ENCODE results near the gene ITM2C. TPM values are rescaled to one million over a fixed set of nuclear protein-coding genes. Genes with fewer than 3 reads are reported as not detected.

The ITM2C gene
- total and polyA plus RNA-seq, 2 of the 8 experiments (the other 6 are each of a cell fraction or from before 2014, with no cell fraction given): 362 to 742 TPM

GRCh38 chr2:230925443-230925878, 60.7 kb downstream of the ITM2C start:
- Histone ChIP-seq H2BK5ac (ENCODE audit: low read depth, low read length) (no peak overlapping the region), H3K4ac (replicated peaks; ENCODE audit: insufficient read length, low read depth, low read length) (no peak overlapping the region), H3K18ac (ENCODE audit: extremely low read depth, low read length) (no peak overlapping the region), H3K9ac (replicated peaks in 1 of 4; ENCODE audit: extremely low read depth in 1 of 4, low read depth in 3 of 4, low read length in 3 of 4) (no peak overlapping the region), H3K9me3 (ENCODE audit: insufficient read depth in 2 of 2, low read depth in 1 of 2, low read length in 1 of 2) (no peaks in the 10 kb centered on the region), H2AFZ (ENCODE audit: low read length) (no peak overlapping the region), H2BK20ac (ENCODE audit: low read length) (no peak overlapping the region), H3K4me3 (ENCODE audit: extremely low read depth in 1 of 4, insufficient read depth in 2 of 4, low read depth in 3 of 4, low read length in 4 of 4) (no peak overlapping the region), H3K79me1 (ENCODE audit: low read depth, low read length) (no peaks in the 10 kb centered on the region), H3K14ac (ENCODE audit: insufficient read length) (no peak overlapping the region), H4K20me1 (replicated peaks in 1 of 2; ENCODE audit: control insufficient read depth in 1 of 2, insufficient read depth in 2 of 2, low read length in 2 of 2) (no peaks in the 10 kb centered on the region), H3K36me3 (ENCODE audit: control insufficient read depth in 2 of 4, insufficient read depth in 4 of 4, low read length in 3 of 4) (no peaks in the 10 kb centered on the region), H3K56ac (replicated peaks; ENCODE audit: insufficient read length, low read depth, low read length) (no peak overlapping the region), H3K23me2 (ENCODE audit: low read depth, low read length) (no peaks in the 10 kb centered on the region), H2AK5ac (ENCODE audit: low read depth, low read length) (no peak overlapping the region), H3K79me2 (ENCODE audit: control insufficient read depth in 1 of 2, insufficient read depth in 2 of 2, low read length in 2 of 2) (no peaks in the 10 kb centered on the region), H3K4me2 (ENCODE audit: insufficient read depth in 1 of 2, low read depth in 2 of 2, low read length in 2 of 2) (no peak overlapping the region), H4K91ac (replicated peaks; ENCODE audit: insufficient read length, low read length) (no peak overlapping the region), H3K4me1 (replicated peaks in 1 of 4; ENCODE audit: control insufficient read depth in 3 of 4, insufficient read depth in 4 of 4, low read length in 3 of 4) (peaks cover 0 to 3% (median 2%) of the 10 kb centered on the region in 4 experiments; a peak in 2 of 7 replicates), H2BK120ac (replicated peaks; ENCODE audit: low read depth, low read length) (no peak overlapping the region), H3K27ac (ENCODE audit: low read depth, low read length) (no peak overlapping the region), H3K23ac (ENCODE audit: insufficient read length) (no peak overlapping the region), H2BK12ac (ENCODE audit: low read depth, low read length) (no peak overlapping the region), H2BK15ac (ENCODE audit: low read length) (no peak overlapping the region), H4K5ac (ENCODE audit: insufficient read length, low read depth, low read length) (no peak overlapping the region), H3K27me3 (replicated peaks in 1 of 4; ENCODE audit: control insufficient read depth in 3 of 4, extremely low read depth in 1 of 4, insufficient read depth in 3 of 4, low read length in 3 of 4) (no peaks in the 10 kb centered on the region), H4K8ac (ENCODE audit: extremely low read depth, insufficient read depth, low read length) (no peak overlapping the region)
- no peak for DNase-seq (ENCODE audit: low read depth in 1 of 2, low spot score in 2 of 2)
- FAIRE-seq: no peak
- ChIA-PET POLR2A (ENCODE audit: partially characterized antibody) (interaction anchor here (1.1 to 1.2 kb wide), 2 partner anchors 61 to 82 kb away, joined by 3 read pairs; no protein-coding TSS in a partner anchor), CTCF (ENCODE audit: partially characterized antibody) (interaction anchor here (0.6 to 15.3 kb wide), 15 partner anchors 13 to 492 kb away, joined by 3 to 332 read pairs (median 5); no protein-coding TSS in a partner anchor)
- WGBS, 2 experiments (ENCODE audit: extremely low coverage in 1 of 2, insufficient coverage in 1 of 2, insufficient read length in 1 of 2, insufficient replicate concordance in 2 of 2, low coverage in 1 of 2, low lambda C conversion rate in 2 of 2, missing lambda C conversion rate in 1 of 2): 90% methylated on average over 9 of the region's 9 CpGs; no CpG with 5 or more reads in 1 of the 2 experiments
- TF ChIP-seq JUND (IDR thresholded peaks at IDR 0.05; ENCODE audit: low read length) (no peak), EZH2 (IDR thresholded peaks at IDR 0.05; ENCODE audit: low read depth, low read length, severe bottlenecking) (no peak), SIX5 (IDR thresholded peaks at IDR 0.05; ENCODE audit: low read depth, low read length) (no peak), GTF2F1 (IDR thresholded peaks at IDR 0.05; ENCODE audit: borderline replicate concordance, low read depth, low read length) (no peak), SIN3A (conservative IDR thresholded peaks at IDR 0.05 in 1 of 2, IDR thresholded peaks at IDR 0.05 in 1 of 2; ENCODE audit: low read depth in 1 of 2, low read length in 2 of 2) (no peak), CTCF (IDR thresholded peaks at IDR 0.05; ENCODE audit: control extremely low read depth in 1 of 3, insufficient read depth in 1 of 3, low read depth in 1 of 3, low read length in 3 of 3) (no peak), TCF12 (IDR thresholded peaks at IDR 0.05; ENCODE audit: low read depth, low read length) (no peak), HDAC2 (IDR thresholded peaks at IDR 0.05; ENCODE audit: borderline replicate concordance in 1 of 2, low read depth in 2 of 2, low read length in 2 of 2) (no peak), SAP30 (IDR thresholded peaks at IDR 0.05; ENCODE audit: insufficient read depth, insufficient replicate concordance, low read length) (no peak), POLR2A (IDR thresholded peaks at IDR 0.05; ENCODE audit: control extremely low read depth in 1 of 2, low read depth in 2 of 2, low read length in 2 of 2) (no peak), CREB1 (IDR thresholded peaks at IDR 0.05) (no peak)
